Breast epithelium (tissue), 4 donors: ENCODE data around the gene OXSM. TPM values are rescaled to one million over a fixed set of nuclear protein-coding genes. Genes with fewer than 3 reads are reported as not detected.

Experiments used
- DNase-seq, 2 donors: peaks; one replicate each; pipeline ENCODE4 v3.0.0-alpha.2; 2019; ENCODE audit warnings: low spot score in 2 of 2
- H3K27ac ChIP-seq, 2 donors: fragments of 200-600 bp; sonication (generic) in 1 of 2; one replicate each; pipeline ENCODE4 v1.5.1; 2016 to 2019; ENCODE audit warnings: mild to moderate bottlenecking in 1 of 2
- H3K27me3 ChIP-seq, 2 donors: fragments of 200-600 bp; sonication (generic) in 1 of 2; one replicate each; pipeline versions ENCODE4 v1.5.1 to v1.6.0; 2017 to 2019; ENCODE audit warnings: control low read depth in 1 of 2, mild to moderate bottlenecking in 1 of 2
- H3K36me3 ChIP-seq: fragments of 200-600 bp; one replicate; pipeline ENCODE4 v1.5.1; 2019
- H3K4me1 ChIP-seq, 2 donors: fragments of 200-600 bp; sonication (generic); one replicate each; pipeline ENCODE4 v1.5.1; 2016 to 2019; ENCODE audit warnings: control low read depth in 1 of 2
- H3K4me3 ChIP-seq, 3 donors: fragments of 200-600 bp; sonication (generic); 1 replicate in 2 of 3; 2 replicates in 1 of 3; pipeline ENCODE4 v1.5.1; 2016 to 2019; ENCODE audit warnings: mild to moderate bottlenecking in 3 of 3, moderate library complexity in 2 of 3
- H3K9me3 ChIP-seq, 2 donors: fragments of 200-600 bp; sonication (generic) in 1 of 2; one replicate each; pipeline ENCODE4 v1.5.1; 2016 to 2019; ENCODE audit warnings: control low read depth in 1 of 2
- POLR2A ChIP-seq: fragments of 450-650 bp; IDR thresholded peaks from one replicate; pipeline ENCODE4 v1.6.1; 2016; ENCODE audit warnings: antibody characterized with exemption, mild to moderate bottlenecking, moderate library complexity
- POLR2AphosphoS5 ChIP-seq, 3 donors: sonication (generic); formaldehyde crosslinking; IDR thresholded peaks; one replicate each; pipeline ENCODE4 v1.6.1; 2017; ENCODE audit warnings: antibody characterized with exemption in 3 of 3
- intact Hi-C: fragments of 100-400 bp; cut with DNase I; formaldehyde crosslinking; loops from one replicate; pipeline ENCODE4 v1.15.1; 2023; ENCODE audit warnings: low total_unique reads
- total RNA-seq, 3 donors: library from RNA; depleted of rRNA; stranded (reverse); fragments of >200 nt; gene quantifications; one replicate each; pipeline ENCODE4 v1.1.0, GENCODE V29; 2016
- TF ChIP-seq, protein P1 (sequence below), 3 donors: fragments of 450-650 bp; IDR thresholded peaks; one replicate each; pipeline ENCODE4 v1.5.1; 2016 to 2017; ENCODE audit warnings: antibody characterized with exemption in 3 of 3, mild to moderate bottlenecking in 3 of 3, moderate library complexity in 3 of 3

Gene OXSM
- total RNA-seq, 3 donors from 2014 or later, result 7.5 to 9.1 (median 8.5) TPM

DNA sequence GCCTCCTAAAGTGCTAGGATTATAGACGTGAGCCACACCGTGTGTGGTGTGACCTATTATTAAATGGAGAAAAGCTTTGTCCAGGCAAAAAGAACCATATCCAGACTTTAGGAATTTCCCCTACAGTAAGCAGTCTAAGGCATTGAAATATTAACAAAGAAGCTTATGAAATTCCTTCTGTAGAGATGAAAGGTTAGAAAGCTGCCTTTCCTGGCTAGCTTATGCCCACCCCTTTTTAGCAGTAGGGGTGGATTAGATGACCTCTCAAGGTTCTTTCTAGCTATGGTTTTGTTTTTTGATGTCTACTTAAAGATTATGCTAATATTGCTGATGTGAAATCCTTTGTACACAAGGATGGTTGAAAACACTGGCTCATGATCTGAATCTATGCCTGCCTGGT lies 13.9 kb downstream of the OXSM start:
- intact Hi-C loops, result no loop called here
- TF ChIP-seq, protein P1, sequence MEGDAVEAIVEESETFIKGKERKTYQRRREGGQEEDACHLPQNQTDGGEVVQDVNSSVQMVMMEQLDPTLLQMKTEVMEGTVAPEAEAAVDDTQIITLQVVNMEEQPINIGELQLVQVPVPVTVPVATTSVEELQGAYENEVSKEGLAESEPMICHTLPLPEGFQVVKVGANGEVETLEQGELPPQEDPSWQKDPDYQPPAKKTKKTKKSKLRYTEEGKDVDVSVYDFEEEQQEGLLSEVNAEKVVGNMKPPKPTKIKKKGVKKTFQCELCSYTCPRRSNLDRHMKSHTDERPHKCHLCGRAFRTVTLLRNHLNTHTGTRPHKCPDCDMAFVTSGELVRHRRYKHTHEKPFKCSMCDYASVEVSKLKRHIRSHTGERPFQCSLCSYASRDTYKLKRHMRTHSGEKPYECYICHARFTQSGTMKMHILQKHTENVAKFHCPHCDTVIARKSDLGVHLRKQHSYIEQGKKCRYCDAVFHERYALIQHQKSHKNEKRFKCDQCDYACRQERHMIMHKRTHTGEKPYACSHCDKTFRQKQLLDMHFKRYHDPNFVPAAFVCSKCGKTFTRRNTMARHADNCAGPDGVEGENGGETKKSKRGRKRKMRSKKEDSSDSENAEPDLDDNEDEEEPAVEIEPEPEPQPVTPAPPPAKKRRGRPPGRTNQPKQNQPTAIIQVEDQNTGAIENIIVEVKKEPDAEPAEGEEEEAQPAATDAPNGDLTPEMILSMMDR (IDR thresholded peaks at IDR 0.05), result no peak
- TF ChIP-seq POLR2AphosphoS5 (IDR thresholded peaks at IDR 0.05), result no peak
- no peak for TF ChIP-seq POLR2A
- H3K36me3 ChIP-seq, result no peaks in the 10 kb centered on the region
- H3K27me3 ChIP-seq, result no peaks in the 10 kb centered on the region
- no peak overlapping the region for H3K4me3 ChIP-seq
- no peak for DNase-seq
- no peaks in the 10 kb centered on the region for H3K4me1 ChIP-seq
- no peak overlapping the region for H3K27ac ChIP-seq
- H3K9me3 ChIP-seq, result no peaks in the 10 kb centered on the region

DNA sequence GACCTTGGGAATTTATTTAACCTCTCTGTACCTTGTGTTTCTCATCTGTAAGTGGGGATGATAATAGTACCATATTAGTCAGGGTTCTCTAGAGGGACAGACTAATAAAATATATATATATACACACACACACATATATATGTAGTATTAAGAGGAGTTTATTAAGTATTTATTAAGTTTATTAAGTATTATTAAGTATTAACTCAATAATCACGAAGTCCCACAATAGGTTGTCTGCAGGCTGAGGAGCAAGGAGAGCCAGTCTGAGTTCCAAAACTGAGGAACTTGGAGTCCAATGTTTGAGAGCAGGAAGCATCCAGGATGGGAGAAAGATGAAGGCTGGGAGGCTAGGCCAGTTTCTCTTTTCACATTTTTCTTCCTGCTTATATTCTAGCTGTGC lies 14.8 kb downstream of the OXSM start:
- intact Hi-C loops, result no loop called here
- Histone ChIP-seq H3K9me3 (no peaks in the 10 kb centered on the region), H3K4me1 (no peaks in the 10 kb centered on the region), H3K27ac (no peak overlapping the region), H3K27me3 (no peaks in the 10 kb centered on the region), H3K36me3 (no peaks in the 10 kb centered on the region), H3K4me3 (no peak overlapping the region)
- no peak for DNase-seq
- TF ChIP-seq, protein P1 (IDR thresholded peaks at IDR 0.05), result no peak
- TF ChIP-seq POLR2A (no peak), POLR2AphosphoS5 (IDR thresholded peaks at IDR 0.05) (no peak)

- Histone ChIP-seq H3K4me3 (no peak overlapping the region), H3K36me3 (no peaks in the 10 kb centered on the region), H3K4me1 (no peaks in the 10 kb centered on the region), H3K27me3 (no peaks in the 10 kb centered on the region), H3K9me3 (peaks cover 0 to 12% of the 10 kb centered on the region in 2 donors), H3K27ac (no peak overlapping the region)
- intact Hi-C loops, result no loop called here
- no peak for DNase-seq
- TF ChIP-seq POLR2A, result no peak
- TF ChIP-seq POLR2AphosphoS5 (IDR thresholded peaks at IDR 0.05), result no peak
- TF ChIP-seq, protein P1 (IDR thresholded peaks at IDR 0.05), result no peak
Observed at GRCh38 chr3:25812644-25813043, 22.8 kb downstream of the OXSM start.

DNA sequence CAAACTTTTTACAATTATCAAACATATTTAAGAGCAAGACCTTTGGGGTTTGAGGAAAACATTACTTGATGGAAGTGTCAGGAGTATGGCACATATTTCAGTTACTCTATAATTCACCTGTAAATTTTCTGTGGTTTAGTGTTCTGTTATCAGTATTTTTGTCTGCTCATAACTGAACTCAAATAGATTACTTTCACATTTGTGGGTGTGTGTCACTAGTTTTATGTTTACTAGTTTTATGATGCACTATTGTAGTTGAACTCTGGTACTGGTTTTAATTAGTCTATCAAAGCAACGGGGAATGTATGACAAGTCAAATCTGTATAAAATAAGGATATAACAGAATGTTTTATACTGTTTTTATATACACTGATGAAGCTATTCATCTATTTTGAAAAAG lies 27.2 kb downstream of the OXSM start:
- Histone ChIP-seq H3K4me3 (no peak overlapping the region), H3K27ac (no peak overlapping the region), H3K27me3 (no peaks in the 10 kb centered on the region), H3K9me3 (peaks cover 0 to 12% of the 10 kb centered on the region in 2 donors), H3K36me3 (no peaks in the 10 kb centered on the region), H3K4me1 (no peaks in the 10 kb centered on the region)
- no peak for DNase-seq
- TF ChIP-seq POLR2AphosphoS5 (IDR thresholded peaks at IDR 0.05) (no peak), POLR2A (no peak)
- TF ChIP-seq, protein P1 (IDR thresholded peaks at IDR 0.05), result no peak
- intact Hi-C loops, result no loop called here

DNA sequence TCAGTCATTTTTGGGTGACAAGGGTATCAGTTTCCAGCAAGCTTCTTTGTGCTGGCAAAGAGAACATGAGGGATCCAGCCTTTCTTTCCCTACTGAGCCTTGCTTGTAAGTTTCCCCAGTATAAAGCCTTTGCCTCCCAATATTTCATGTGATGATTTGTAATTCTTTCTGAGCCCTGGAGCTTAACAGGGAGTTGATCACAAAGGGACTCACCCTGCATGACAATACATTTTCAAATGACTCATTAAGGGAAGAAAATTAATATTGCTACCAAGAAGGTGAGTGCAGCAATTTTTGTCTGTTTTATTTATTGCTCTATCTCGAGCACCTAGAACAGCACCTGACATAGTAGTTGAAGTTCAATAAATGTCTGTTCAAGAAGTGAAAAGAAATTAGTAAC lies 27.7 kb downstream of the OXSM start:
- no peak overlapping the region for H3K4me3 ChIP-seq
- no peaks in the 10 kb centered on the region for H3K36me3 ChIP-seq
- H3K27ac ChIP-seq, result no peak overlapping the region
- peaks cover 0 to 12% of the 10 kb centered on the region in 2 donors for H3K9me3 ChIP-seq
- H3K4me1 ChIP-seq, result no peaks in the 10 kb centered on the region
- no peak for DNase-seq
- H3K27me3 ChIP-seq, result no peaks in the 10 kb centered on the region
- TF ChIP-seq POLR2A, result no peak
- TF ChIP-seq, protein P1 (IDR thresholded peaks at IDR 0.05), result no peak
- TF ChIP-seq POLR2AphosphoS5 (IDR thresholded peaks at IDR 0.05), result no peak
- intact Hi-C loops, result no loop called here
